ENCODE results near the gene NGRN.

NGRN gene

DNA sequence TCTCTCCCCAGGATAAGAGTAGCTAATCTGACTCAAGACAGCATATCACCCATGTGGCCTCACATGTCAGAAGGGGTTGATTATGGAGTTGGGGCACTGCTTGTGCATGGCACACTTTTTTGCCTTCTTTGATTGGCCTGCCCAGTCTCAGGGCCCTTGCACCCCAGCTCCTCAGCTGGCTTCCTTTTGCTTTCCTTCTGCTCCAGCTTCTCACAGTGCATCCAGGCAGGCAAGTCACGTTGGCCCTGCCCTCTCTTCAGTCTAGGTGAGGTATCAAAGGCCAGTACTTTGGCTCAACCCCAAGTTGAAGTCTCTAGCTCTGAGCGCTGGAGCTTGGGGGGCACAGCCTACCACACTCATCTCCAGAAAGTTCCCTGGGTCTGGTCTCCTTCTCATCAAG is 42.2 kb downstream of the NGRN start:
- no peak for ATAC-seq
- no peak for TF ChIP-seq ESRRG (CRISPR knock-in tag; IDR thresholded peaks at IDR 0.05)
- no peak for TF ChIP-seq SNAI2 (CRISPR knock-in tag; IDR thresholded peaks at IDR 0.05)
- TF ChIP-seq, protein P1, sequence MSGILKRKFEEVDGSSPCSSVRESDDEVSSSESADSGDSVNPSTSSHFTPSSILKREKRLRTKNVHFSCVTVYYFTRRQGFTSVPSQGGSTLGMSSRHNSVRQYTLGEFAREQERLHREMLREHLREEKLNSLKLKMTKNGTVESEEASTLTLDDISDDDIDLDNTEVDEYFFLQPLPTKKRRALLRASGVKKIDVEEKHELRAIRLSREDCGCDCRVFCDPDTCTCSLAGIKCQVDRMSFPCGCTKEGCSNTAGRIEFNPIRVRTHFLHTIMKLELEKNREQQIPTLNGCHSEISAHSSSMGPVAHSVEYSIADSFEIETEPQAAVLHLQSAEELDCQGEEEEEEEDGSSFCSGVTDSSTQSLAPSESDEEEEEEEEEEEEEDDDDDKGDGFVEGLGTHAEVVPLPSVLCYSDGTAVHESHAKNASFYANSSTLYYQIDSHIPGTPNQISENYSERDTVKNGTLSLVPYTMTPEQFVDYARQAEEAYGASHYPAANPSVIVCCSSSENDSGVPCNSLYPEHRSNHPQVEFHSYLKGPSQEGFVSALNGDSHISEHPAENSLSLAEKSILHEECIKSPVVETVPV (CRISPR knock-in tag; IDR thresholded peaks at IDR 0.05): no peak
- TF ChIP-seq, protein P2, sequence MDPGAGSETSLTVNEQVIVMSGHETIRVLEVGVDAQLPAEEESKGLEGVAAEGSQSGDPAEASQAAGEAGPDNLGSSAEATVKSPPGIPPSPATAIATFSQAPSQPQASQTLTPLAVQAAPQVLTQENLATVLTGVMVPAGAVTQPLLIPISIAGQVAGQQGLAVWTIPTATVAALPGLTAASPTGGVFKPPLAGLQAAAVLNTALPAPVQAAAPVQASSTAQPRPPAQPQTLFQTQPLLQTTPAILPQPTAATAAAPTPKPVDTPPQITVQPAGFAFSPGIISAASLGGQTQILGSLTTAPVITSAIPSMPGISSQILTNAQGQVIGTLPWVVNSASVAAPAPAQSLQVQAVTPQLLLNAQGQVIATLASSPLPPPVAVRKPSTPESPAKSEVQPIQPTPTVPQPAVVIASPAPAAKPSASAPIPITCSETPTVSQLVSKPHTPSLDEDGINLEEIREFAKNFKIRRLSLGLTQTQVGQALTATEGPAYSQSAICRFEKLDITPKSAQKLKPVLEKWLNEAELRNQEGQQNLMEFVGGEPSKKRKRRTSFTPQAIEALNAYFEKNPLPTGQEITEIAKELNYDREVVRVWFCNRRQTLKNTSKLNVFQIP (CRISPR knock-in tag; IDR thresholded peaks at IDR 0.05; ENCODE audit: borderline replicate concordance, low read depth): no peak
- TF ChIP-seq ZNF70 (CRISPR knock-in tag; IDR thresholded peaks at IDR 0.05): no peak

DNA sequence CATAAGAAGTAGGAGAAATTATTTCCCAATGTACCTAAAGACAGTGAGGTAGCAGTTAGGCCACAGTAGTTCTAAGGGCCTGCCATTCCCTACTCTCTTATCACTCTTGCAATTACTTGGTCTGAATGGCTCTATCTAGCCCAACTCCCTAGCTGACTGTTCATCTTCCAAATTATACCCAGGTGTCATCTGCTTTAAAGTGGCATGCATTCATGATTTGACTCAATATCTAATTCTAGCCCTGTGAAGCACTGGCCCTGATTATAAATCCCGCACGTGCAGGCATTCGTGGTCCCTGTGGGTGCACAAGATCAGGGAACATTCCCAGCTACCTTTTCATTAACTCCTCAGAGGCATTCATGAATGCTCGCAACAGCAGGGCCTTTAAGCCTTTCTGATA is 43.5 kb downstream of the NGRN start:
- no peak for ATAC-seq
- no peak for TF ChIP-seq ESRRG (CRISPR knock-in tag; IDR thresholded peaks at IDR 0.05)
- no peak for TF ChIP-seq ZNF70 (CRISPR knock-in tag; IDR thresholded peaks at IDR 0.05)
- no peak for TF ChIP-seq OSR1 (CRISPR knock-in tag; IDR thresholded peaks at IDR 0.05)
- no peak for TF ChIP-seq GLIS3 (CRISPR knock-in tag; IDR thresholded peaks at IDR 0.05)
- TF ChIP-seq TCF4 (CRISPR knock-in tag; IDR thresholded peaks at IDR 0.05; ENCODE audit: borderline replicate concordance): no peak
- TF ChIP-seq RARB (CRISPR knock-in tag; IDR thresholded peaks at IDR 0.05): no peak
- TF ChIP-seq, protein P3, sequence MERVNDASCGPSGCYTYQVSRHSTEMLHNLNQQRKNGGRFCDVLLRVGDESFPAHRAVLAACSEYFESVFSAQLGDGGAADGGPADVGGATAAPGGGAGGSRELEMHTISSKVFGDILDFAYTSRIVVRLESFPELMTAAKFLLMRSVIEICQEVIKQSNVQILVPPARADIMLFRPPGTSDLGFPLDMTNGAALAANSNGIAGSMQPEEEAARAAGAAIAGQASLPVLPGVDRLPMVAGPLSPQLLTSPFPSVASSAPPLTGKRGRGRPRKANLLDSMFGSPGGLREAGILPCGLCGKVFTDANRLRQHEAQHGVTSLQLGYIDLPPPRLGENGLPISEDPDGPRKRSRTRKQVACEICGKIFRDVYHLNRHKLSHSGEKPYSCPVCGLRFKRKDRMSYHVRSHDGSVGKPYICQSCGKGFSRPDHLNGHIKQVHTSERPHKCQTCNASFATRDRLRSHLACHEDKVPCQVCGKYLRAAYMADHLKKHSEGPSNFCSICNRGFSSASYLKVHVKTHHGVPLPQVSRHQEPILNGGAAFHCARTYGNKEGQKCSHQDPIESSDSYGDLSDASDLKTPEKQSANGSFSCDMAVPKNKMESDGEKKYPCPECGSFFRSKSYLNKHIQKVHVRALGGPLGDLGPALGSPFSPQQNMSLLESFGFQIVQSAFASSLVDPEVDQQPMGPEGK (CRISPR knock-in tag; IDR thresholded peaks at IDR 0.05; ENCODE audit: borderline replicate concordance): no peak
- no peak for TF ChIP-seq ZC3H10 (CRISPR knock-in tag; IDR thresholded peaks at IDR 0.05)
- no peak for TF ChIP-seq ZNF8 (CRISPR knock-in tag; IDR thresholded peaks at IDR 0.05)
- TF ChIP-seq TOX (CRISPR knock-in tag; IDR thresholded peaks at IDR 0.05; ENCODE audit: borderline replicate concordance): no peak
- TF ChIP-seq ZNF565 (CRISPR knock-in tag; conservative IDR thresholded peaks at IDR 0.05; ENCODE audit: low read depth): no peak

DNA sequence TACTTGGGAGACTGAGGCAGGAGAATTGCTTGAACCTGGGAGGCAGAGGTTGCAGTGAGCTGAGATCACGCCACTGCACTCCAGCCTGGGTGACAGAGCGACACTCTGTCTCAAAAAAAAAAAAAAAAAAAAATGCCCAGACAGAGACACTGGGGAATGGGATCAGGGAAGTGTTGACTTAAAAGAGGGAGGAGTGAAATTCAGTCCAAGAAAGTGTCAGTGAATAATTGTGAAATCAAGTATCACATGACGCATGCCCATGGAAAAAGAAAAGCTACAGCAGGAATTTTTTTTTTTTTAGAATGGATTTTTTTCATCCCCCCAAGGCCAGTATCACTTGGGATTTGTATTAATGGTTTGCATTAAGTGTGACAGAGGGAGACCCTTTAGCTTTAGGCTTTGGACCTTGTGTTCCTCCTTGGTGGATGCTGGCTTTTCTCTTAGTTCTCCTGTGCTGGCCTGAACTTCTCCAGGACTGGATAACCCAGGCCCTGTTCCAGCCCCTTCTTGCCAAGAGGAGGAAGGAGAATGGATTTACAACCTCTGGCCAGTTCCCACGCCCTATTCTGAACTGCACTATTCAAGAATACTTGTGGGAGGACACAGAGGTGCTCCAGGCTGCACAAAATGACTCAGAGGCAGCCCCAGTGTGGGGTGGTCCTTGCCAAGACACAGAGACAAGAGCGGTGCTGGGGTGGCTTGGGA is 50.0 kb downstream of the NGRN start:
- TF ChIP-seq, protein P4, sequence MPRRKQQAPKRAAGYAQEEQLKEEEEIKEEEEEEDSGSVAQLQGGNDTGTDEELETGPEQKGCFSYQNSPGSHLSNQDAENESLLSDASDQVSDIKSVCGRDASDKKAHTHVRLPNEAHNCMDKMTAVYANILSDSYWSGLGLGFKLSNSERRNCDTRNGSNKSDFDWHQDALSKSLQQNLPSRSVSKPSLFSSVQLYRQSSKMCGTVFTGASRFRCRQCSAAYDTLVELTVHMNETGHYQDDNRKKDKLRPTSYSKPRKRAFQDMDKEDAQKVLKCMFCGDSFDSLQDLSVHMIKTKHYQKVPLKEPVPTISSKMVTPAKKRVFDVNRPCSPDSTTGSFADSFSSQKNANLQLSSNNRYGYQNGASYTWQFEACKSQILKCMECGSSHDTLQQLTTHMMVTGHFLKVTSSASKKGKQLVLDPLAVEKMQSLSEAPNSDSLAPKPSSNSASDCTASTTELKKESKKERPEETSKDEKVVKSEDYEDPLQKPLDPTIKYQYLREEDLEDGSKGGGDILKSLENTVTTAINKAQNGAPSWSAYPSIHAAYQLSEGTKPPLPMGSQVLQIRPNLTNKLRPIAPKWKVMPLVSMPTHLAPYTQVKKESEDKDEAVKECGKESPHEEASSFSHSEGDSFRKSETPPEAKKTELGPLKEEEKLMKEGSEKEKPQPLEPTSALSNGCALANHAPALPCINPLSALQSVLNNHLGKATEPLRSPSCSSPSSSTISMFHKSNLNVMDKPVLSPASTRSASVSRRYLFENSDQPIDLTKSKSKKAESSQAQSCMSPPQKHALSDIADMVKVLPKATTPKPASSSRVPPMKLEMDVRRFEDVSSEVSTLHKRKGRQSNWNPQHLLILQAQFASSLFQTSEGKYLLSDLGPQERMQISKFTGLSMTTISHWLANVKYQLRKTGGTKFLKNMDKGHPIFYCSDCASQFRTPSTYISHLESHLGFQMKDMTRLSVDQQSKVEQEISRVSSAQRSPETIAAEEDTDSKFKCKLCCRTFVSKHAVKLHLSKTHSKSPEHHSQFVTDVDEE (CRISPR knock-in tag; IDR thresholded peaks at IDR 0.05): no peak
- TF ChIP-seq ESRRG (CRISPR knock-in tag; IDR thresholded peaks at IDR 0.05) (no peak), TCF4 (CRISPR knock-in tag; IDR thresholded peaks at IDR 0.05; ENCODE audit: borderline replicate concordance) (no peak), BACH2 (CRISPR knock-in tag; IDR thresholded peaks at IDR 0.05; ENCODE audit: borderline replicate concordance) (no peak), RARB (CRISPR knock-in tag; IDR thresholded peaks at IDR 0.05) (no peak), ISL1 (CRISPR knock-in tag; IDR thresholded peaks at IDR 0.05) (no peak), ZNF565 (CRISPR knock-in tag; conservative IDR thresholded peaks at IDR 0.05; ENCODE audit: low read depth) (no peak)
- ATAC-seq: no peak; the same call in 2 of the 3 replicates

DNA sequence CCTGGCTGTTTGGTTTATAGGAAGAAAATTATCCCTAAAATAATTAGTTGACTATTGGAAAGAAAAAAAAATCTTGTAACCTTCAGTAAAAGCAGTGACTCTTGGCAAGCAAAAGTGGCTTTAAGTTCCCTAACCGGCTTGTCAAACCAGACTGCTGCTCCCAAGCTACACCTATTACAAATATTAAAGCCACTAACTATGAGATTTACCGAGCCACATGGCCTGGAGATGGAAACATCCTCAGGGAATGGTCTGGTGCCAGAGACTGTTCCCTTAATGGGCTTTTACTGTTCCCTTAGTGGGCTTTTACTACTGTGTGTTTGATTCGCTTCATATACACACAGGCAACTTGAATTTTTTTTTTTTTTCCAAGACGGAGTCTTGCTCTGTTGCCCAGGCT is 50.7 kb downstream of the NGRN start:
- TF ChIP-seq ZNF565 (CRISPR knock-in tag; conservative IDR thresholded peaks at IDR 0.05; ENCODE audit: low read depth) (no peak), OSR1 (CRISPR knock-in tag; IDR thresholded peaks at IDR 0.05) (no peak), TCF4 (CRISPR knock-in tag; IDR thresholded peaks at IDR 0.05; ENCODE audit: borderline replicate concordance) (no peak), RARB (CRISPR knock-in tag; IDR thresholded peaks at IDR 0.05) (no peak), ZNF8 (CRISPR knock-in tag; IDR thresholded peaks at IDR 0.05) (no peak), ESRRG (CRISPR knock-in tag; IDR thresholded peaks at IDR 0.05) (no peak), BACH2 (CRISPR knock-in tag; IDR thresholded peaks at IDR 0.05; ENCODE audit: borderline replicate concordance) (no peak), PPARA (CRISPR knock-in tag; IDR thresholded peaks at IDR 0.05; ENCODE audit: borderline replicate concordance) (no peak)
- TF ChIP-seq, protein P5, sequence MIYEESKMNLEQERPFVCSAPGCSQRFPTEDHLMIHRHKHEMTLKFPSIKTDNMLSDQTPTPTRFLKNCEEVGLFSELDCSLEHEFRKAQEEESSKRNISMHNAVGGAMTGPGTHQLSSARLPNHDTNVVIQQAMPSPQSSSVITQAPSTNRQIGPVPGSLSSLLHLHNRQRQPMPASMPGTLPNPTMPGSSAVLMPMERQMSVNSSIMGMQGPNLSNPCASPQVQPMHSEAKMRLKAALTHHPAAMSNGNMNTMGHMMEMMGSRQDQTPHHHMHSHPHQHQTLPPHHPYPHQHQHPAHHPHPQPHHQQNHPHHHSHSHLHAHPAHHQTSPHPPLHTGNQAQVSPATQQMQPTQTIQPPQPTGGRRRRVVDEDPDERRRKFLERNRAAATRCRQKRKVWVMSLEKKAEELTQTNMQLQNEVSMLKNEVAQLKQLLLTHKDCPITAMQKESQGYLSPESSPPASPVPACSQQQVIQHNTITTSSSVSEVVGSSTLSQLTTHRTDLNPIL (CRISPR knock-in tag; IDR thresholded peaks at IDR 0.05; ENCODE audit: low read depth): no peak
- TF ChIP-seq, protein P1 (CRISPR knock-in tag; IDR thresholded peaks at IDR 0.05): no peak
- no peak for ATAC-seq

Data from SK-N-SH treated with all-trans-retinoic acid at 6 μM for 48 hours (cell line).